ENCODE data around the gene DHX8.

DNA sequence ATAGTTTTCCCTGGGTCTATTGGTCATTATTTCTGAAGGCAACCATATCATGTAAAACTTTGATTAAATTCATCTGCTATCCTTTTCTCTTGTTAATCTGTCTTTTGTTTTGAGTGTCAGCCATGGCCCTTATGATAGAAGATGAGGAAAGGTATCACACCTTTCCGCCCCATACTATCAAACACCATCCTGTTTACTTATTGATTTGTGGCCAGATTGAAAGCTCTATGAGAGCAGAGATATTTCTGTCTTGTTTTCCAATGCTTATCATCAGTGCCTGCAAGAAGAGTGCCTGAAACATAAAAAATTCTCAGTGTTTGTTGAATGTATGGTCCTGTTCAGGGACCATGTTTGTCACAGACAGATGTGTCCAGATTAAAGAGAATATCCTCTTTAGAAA is 22.6 kb upstream of the DHX8 start:
- TF ChIP-seq POLR2A (IDR thresholded peaks at IDR 0.05) (no peak), EP300 (IDR thresholded peaks at IDR 0.05; ENCODE audit: low read depth) (no peak), POLR2AphosphoS5 (IDR thresholded peaks at IDR 0.05) (no peak)
- TF ChIP-seq, protein P1, sequence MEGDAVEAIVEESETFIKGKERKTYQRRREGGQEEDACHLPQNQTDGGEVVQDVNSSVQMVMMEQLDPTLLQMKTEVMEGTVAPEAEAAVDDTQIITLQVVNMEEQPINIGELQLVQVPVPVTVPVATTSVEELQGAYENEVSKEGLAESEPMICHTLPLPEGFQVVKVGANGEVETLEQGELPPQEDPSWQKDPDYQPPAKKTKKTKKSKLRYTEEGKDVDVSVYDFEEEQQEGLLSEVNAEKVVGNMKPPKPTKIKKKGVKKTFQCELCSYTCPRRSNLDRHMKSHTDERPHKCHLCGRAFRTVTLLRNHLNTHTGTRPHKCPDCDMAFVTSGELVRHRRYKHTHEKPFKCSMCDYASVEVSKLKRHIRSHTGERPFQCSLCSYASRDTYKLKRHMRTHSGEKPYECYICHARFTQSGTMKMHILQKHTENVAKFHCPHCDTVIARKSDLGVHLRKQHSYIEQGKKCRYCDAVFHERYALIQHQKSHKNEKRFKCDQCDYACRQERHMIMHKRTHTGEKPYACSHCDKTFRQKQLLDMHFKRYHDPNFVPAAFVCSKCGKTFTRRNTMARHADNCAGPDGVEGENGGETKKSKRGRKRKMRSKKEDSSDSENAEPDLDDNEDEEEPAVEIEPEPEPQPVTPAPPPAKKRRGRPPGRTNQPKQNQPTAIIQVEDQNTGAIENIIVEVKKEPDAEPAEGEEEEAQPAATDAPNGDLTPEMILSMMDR (IDR thresholded peaks at IDR 0.05): no peak

Data from transverse colon (tissue), 4 donors.